ENCODE results near the gene CEBPG.

CEBPG gene

DNA sequence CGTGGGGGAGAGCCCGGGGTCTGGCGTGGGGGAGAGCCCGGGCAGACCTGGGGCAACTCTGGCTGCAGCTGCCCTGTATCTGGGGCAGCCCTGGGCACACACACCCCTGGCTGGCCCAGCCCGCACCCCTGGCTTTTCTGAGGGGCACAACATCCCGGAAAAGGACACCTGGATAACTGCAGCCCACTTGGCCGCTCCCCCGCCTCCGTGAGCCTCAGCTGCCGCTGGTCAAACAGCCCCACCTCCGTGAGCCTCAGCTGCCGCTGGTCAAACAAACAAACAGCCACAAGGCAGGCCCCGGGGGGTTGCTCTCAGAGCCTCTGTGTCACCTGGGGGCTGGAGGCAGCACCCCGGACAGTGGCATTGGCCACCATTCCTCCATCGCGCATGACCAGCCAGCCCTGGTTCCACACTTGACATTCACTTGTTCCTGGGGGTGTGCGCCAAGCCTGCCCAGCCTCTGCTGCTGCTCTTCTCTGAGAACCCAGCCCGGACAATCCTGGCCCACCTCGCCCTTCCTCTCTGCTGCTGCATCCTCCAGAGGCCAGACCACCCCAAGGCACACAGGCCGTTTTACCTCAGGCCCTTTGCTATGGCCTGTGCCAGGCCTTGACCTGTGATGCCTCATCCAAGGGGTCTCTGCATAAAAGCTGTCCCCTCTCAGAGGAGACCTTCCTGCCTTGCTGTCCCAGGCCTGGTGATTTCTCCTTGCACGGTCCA, 19.9 kb downstream of the CEBPG start:
- H3K27ac ChIP-seq = no peak overlapping the region
- H3K9ac ChIP-seq (ENCODE audit: insufficient read length) = no peak overlapping the region
- H3K4me3 ChIP-seq = no peak overlapping the region
- TF ChIP-seq FOXP2 (optimal IDR thresholded peaks at IDR 0.05; ENCODE audit: control extremely low read depth, extremely low read length, insufficient read depth) (no peak), POLR2AphosphoS5 (IDR thresholded peaks at IDR 0.05; ENCODE audit: borderline replicate concordance, low read depth, low read length) (no peak), EZH2 (IDR thresholded peaks at IDR 0.05) (no peak)
- no peaks in the 10 kb centered on the region for H3K9me3 ChIP-seq (ENCODE audit: low read depth, low read length)
- no peak for DNase-seq (ENCODE audit: low read depth, low spot score)
- H3K36me3 ChIP-seq (ENCODE audit: insufficient read depth, low read length) = no peaks in the 10 kb centered on the region

- H3K9ac ChIP-seq (ENCODE audit: insufficient read length) = no peak overlapping the region
- no peak for DNase-seq (ENCODE audit: low read depth, low spot score)
- no peak overlapping the region for H3K27ac ChIP-seq
- no peak for TF ChIP-seq POLR2AphosphoS5 (IDR thresholded peaks at IDR 0.05; ENCODE audit: borderline replicate concordance, low read depth, low read length)
- no peak for TF ChIP-seq FOXP2 (optimal IDR thresholded peaks at IDR 0.05; ENCODE audit: control extremely low read depth, extremely low read length, insufficient read depth)
- H3K4me3 ChIP-seq = no peak overlapping the region
- H3K36me3 ChIP-seq (ENCODE audit: insufficient read depth, low read length) = no peaks in the 10 kb centered on the region
- no peaks in the 10 kb centered on the region for H3K9me3 ChIP-seq (ENCODE audit: low read depth, low read length)
Observed at GRCh38 chr19:33394006-33394722, 20.7 kb downstream of the CEBPG start.

- Histone ChIP-seq H3K27ac (no peak overlapping the region), H3K4me3 (no peak overlapping the region), H3K9me3 (ENCODE audit: low read depth, low read length) (no peaks in the 10 kb centered on the region), H3K9ac (ENCODE audit: insufficient read length) (no peak overlapping the region), H3K36me3 (ENCODE audit: insufficient read depth, low read length) (no peaks in the 10 kb centered on the region)
- TF ChIP-seq EZH2 (IDR thresholded peaks at IDR 0.05) = no peak
- TF ChIP-seq POLR2AphosphoS5 (IDR thresholded peaks at IDR 0.05; ENCODE audit: borderline replicate concordance, low read depth, low read length) = no peak
- no peak for TF ChIP-seq FOXP2 (optimal IDR thresholded peaks at IDR 0.05; ENCODE audit: control extremely low read depth, extremely low read length, insufficient read depth)
- DNase-seq (ENCODE audit: low read depth, low spot score) = no peak
Observed at GRCh38 chr19:33394723-33395560, 21.4 kb downstream of the CEBPG start.

DNA sequence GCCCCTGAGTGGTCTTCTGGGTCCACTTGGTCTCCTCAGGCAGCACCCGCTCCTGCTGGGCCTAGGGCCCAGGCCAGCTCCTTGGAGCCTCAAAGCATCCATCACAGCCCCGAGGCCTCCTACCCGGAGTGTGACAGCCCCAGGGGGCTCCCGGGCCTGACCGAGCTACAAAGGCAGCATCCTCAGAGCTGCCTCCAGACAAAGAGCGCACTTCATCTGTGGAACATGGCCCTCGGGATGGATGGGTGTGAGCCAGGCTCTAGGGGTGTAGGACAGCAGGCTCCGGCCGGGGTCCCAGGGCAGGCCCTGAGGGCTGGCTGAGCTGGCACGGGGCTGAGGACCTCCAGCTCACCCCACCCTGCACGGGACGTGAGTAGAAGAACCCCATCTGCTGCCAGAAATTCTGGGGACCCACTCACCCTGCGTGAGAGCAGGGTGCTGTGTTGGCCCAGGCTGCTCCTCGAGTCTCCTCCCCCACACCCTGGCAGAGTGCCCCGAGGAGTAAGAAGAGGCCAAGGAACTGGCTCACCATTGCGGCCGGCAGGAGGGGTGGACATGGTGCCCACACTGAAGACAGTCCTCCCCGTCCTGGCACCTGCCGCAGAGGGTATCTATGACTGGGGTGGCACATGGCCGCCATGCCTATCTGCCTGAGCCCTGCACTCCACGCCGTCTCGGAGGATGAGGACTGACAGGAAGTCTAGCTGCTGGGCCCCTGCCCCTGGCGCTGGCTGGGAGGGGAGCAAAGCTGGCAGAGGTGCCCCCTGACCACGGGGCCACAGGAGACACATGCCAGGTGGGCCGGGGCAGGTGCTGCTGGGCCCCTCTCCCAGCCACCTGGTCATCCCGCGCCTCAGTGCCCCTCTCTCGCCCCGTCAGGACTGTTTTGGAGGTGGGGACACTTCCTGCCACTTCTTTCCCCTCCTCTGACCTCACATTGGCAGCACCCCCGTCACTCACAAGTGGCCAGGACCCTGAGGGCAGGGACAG, 22.3 kb downstream of the CEBPG start:
- no peak for DNase-seq (ENCODE audit: low read depth, low spot score)
- Histone ChIP-seq H3K9me3 (ENCODE audit: low read depth, low read length) (no peaks in the 10 kb centered on the region), H3K4me3 (no peak overlapping the region), H3K36me3 (ENCODE audit: insufficient read depth, low read length) (no peaks in the 10 kb centered on the region), H3K9ac (ENCODE audit: insufficient read length) (no peak overlapping the region), H3K27ac (no peak overlapping the region)
- TF ChIP-seq EZH2 (IDR thresholded peaks at IDR 0.05) (no peak), POLR2AphosphoS5 (IDR thresholded peaks at IDR 0.05; ENCODE audit: borderline replicate concordance, low read depth, low read length) (no peak), FOXP2 (optimal IDR thresholded peaks at IDR 0.05; ENCODE audit: control extremely low read depth, extremely low read length, insufficient read depth) (no peak)

- no peak overlapping the region for H3K9ac ChIP-seq (ENCODE audit: insufficient read length)
- no peaks in the 10 kb centered on the region for H3K36me3 ChIP-seq (ENCODE audit: insufficient read depth, low read length)
- DNase-seq (ENCODE audit: low read depth, low spot score) = no peak
- no peak overlapping the region for H3K4me3 ChIP-seq
- H3K27ac ChIP-seq = no peak overlapping the region
- TF ChIP-seq EZH2 (IDR thresholded peaks at IDR 0.05) (no peak), FOXP2 (optimal IDR thresholded peaks at IDR 0.05; ENCODE audit: control extremely low read depth, extremely low read length, insufficient read depth) (no peak), POLR2AphosphoS5 (IDR thresholded peaks at IDR 0.05; ENCODE audit: borderline replicate concordance, low read depth, low read length) (no peak)
- no peaks in the 10 kb centered on the region for H3K9me3 ChIP-seq (ENCODE audit: low read depth, low read length)
Observed at GRCh38 chr19:33396701-33397535, 23.4 kb downstream of the CEBPG start.

DNA sequence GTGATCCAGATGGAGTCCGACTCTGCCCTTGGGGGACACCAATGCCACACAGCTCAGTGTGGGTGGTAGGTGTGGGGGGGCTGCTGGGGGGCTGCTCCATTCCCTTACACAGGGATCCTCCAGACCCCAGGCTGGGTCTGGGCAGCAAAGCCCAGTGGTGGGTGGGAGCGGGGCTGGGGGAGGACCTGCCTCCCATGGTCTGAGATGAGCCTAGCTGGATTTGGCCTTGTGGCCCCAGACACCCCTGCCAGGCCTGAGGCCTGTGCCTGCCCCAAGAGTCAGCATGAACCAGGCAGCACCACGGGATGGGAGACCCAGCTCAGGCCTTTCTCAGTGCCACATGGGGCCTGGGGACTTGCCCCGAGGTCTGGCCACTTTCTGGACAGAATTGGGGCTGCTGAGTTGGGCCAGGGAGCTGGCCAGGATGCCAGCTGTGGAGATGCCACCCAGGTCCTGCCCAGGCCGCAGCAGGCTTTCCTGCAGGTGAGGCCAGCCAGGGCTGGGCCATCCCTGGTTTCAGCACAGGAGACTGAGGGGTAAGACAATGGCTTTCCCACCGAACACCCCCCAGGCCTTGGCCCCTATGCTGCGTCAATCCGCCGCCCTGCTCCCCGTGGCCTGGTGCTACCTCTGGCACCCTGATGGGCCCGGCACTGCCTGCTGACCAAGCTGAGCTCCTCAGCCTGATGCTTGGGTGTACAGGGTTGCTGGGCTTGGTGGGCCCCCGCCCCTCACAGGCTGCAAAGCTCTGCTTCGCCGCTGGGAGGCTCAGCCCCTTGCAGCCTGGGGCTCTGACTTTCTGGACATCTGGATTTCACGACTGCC, 24.2 kb downstream of the CEBPG start:
- Histone ChIP-seq H3K4me3 (no peak overlapping the region), H3K27ac (no peak overlapping the region), H3K9ac (ENCODE audit: insufficient read length) (no peak overlapping the region), H3K9me3 (ENCODE audit: low read depth, low read length) (no peaks in the 10 kb centered on the region), H3K36me3 (ENCODE audit: insufficient read depth, low read length) (no peaks in the 10 kb centered on the region)
- no peak for DNase-seq (ENCODE audit: low read depth, low spot score)
- TF ChIP-seq FOXP2 (optimal IDR thresholded peaks at IDR 0.05; ENCODE audit: control extremely low read depth, extremely low read length, insufficient read depth) (no peak), EZH2 (IDR thresholded peaks at IDR 0.05) (no peak), POLR2AphosphoS5 (IDR thresholded peaks at IDR 0.05; ENCODE audit: borderline replicate concordance, low read depth, low read length) (no peak)
